Measurements from ENCODE around the gene DDAH1. TPM values are rescaled to one million over a fixed set of nuclear protein-coding genes. Genes with fewer than 3 reads are reported as not detected.

DDAH1 gene
- total RNA-seq, 4 donors from 2014 or later = 8.3 to 21.1 (median 13.3) TPM

DNA sequence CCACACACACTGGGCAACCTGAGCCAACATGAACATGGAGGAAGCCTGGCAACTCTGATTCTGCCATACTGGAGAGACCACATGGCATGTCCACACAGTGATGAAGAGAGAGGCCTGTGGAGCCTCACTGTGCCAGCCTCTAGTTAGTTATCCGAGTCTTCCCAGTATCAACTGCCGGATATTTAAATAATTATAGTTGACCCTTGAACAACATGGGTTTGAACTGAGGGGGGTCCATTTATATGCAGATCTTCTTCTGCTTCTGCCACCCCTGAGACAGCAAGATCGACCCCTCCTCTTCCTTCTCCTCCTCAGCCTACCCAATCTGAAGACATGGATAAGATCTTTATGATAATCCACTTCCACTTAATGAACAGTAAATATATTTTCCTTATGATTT lies 27.8 kb downstream of the DDAH1 start:
- 94% methylated on average over 3 of the region's 3 CpGs for WGBS, 2 donors
- intact Hi-C loops (cut with DNase I; ENCODE audit: low total_unique reads) = no loop called here
- TF ChIP-seq, protein P1, sequence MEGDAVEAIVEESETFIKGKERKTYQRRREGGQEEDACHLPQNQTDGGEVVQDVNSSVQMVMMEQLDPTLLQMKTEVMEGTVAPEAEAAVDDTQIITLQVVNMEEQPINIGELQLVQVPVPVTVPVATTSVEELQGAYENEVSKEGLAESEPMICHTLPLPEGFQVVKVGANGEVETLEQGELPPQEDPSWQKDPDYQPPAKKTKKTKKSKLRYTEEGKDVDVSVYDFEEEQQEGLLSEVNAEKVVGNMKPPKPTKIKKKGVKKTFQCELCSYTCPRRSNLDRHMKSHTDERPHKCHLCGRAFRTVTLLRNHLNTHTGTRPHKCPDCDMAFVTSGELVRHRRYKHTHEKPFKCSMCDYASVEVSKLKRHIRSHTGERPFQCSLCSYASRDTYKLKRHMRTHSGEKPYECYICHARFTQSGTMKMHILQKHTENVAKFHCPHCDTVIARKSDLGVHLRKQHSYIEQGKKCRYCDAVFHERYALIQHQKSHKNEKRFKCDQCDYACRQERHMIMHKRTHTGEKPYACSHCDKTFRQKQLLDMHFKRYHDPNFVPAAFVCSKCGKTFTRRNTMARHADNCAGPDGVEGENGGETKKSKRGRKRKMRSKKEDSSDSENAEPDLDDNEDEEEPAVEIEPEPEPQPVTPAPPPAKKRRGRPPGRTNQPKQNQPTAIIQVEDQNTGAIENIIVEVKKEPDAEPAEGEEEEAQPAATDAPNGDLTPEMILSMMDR (IDR thresholded peaks at IDR 0.05) = no peak
- no peak for TF ChIP-seq POLR2A (IDR thresholded peaks at IDR 0.05)
- H3K4me3 ChIP-seq (ENCODE audit: low read depth, poor library complexity, severe bottlenecking) = no peak overlapping the region
- DNase-seq (ENCODE audit: low spot score in 2 of 2) = no peak

DNA sequence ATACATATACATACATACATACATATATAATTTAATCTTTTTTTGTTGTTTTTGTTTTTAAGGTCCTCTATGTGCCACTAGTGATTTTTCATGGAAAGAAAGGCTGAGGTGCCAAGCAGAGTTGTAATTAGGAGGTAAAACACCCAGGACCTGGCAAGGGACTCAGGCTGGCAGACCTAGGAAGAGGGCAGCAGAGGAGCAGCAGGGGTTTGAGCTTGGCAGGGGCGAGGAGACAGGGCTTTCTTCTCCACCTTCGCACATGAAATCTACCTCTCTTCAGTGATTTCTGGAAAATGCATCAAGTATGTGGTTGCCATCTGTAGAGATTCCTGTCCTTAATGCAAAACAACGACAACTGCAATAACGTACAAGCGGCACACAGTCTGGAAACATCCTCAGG lies 31.9 kb downstream of the DDAH1 start:
- H3K4me3 ChIP-seq (ENCODE audit: low read depth, poor library complexity, severe bottlenecking) = no peak overlapping the region
- TF ChIP-seq, protein P1 (IDR thresholded peaks at IDR 0.05) = no peak
- no peak for TF ChIP-seq POLR2A (IDR thresholded peaks at IDR 0.05)
- intact Hi-C loops (cut with DNase I; ENCODE audit: low total_unique reads) = no loop called here
- 81 to 84% methylated on average over 5 of the region's 5 CpGs for WGBS, 2 donors
- DNase-seq (ENCODE audit: low spot score in 2 of 2) = no peak

DNA sequence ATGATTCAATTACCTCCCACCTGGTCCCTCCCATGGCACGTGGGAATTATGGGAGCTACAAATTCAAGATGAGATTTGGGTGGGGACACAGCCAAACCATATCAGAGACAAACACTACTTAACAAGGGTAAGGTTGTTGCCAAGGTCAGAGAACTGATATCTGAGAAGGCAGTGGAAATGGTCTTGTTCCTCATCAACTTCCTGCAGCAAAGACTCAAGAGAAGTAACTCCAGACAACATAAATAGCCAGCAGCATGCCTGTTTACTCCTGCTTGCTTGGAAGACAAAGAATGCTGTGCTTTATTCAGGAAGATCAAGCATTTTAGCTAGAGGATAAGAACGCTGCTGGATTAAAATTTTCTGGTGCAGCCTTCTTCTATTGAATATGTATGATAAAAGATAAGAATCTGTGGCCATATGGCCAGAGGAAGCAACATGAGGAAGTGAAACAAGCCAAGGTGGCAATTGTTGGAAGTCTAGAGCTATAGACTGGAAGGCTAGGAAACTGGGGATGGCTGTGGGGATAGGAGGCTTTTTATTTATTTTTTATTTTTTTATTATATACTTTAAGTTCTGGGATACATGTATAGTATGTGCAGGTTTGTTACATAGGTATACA lies 36.4 kb downstream of the DDAH1 start:
- no peak overlapping the region for H3K4me3 ChIP-seq (ENCODE audit: low read depth, poor library complexity, severe bottlenecking)
- no peak for TF ChIP-seq POLR2A (IDR thresholded peaks at IDR 0.05)
- TF ChIP-seq, protein P1 (IDR thresholded peaks at IDR 0.05) = no peak
- WGBS, 2 donors = 75 to 76% methylated on average over 2 of the region's 2 CpGs
- intact Hi-C loops (cut with DNase I; ENCODE audit: low total_unique reads) = no loop called here
- no peak for DNase-seq (ENCODE audit: low spot score in 2 of 2)

DNA sequence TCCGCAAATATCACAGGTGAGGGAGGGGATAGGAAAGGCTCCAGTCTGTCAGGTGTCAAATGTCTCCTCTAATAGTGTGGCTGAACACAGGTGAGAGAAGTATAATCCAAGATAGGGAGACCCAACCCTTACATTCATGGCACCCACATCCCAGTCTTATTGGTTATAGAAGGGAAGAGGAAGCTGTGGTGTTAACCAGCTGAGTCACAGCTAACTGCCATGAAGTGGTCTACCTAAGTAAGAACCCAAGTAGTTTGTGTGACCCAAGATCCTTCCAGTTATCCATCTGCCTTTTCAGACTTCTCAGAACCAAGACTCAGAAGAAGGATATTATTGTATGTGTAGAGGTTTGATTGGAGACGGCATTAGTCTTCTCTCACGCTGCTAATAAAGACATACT lies 37.1 kb downstream of the DDAH1 start:
- TF ChIP-seq, protein P1 (IDR thresholded peaks at IDR 0.05) = no peak
- TF ChIP-seq POLR2A (IDR thresholded peaks at IDR 0.05) = no peak
- no peak for DNase-seq (ENCODE audit: low spot score in 2 of 2)
- WGBS, 2 donors = 68 to 78% methylated on average over 3 of the region's 3 CpGs
- intact Hi-C loops (cut with DNase I; ENCODE audit: low total_unique reads) = no loop called here
- no peak overlapping the region for H3K4me3 ChIP-seq (ENCODE audit: low read depth, poor library complexity, severe bottlenecking)

DNA sequence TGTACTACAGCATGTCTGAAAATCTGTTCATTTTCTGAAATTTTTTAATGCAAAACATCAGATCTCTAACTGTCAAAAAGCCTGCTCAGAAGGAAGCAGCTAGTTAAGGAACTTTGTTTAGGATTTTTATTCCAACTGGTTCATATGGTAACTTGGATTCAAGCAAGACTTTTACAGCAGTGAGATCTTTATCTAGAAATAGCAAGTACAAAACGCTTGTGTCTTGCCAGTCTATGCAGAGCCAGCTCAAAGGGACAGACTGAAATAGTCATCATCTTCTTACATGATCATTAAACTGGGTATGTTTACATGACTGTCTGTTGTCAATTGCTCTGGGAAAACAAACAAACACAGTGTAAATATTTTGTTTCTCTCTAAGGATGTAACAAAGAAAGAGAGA lies 37.6 kb downstream of the DDAH1 start:
- DNase-seq (ENCODE audit: low spot score in 2 of 2) = no peak
- TF ChIP-seq, protein P1 (IDR thresholded peaks at IDR 0.05) = no peak
- TF ChIP-seq POLR2A (IDR thresholded peaks at IDR 0.05) = no peak
- intact Hi-C loops (cut with DNase I; ENCODE audit: low total_unique reads) = no loop called here
- WGBS, 2 donors = 11 to 20% methylated on average over 1 of the region's 1 CpG
- no peak overlapping the region for H3K4me3 ChIP-seq (ENCODE audit: low read depth, poor library complexity, severe bottlenecking)

DNA sequence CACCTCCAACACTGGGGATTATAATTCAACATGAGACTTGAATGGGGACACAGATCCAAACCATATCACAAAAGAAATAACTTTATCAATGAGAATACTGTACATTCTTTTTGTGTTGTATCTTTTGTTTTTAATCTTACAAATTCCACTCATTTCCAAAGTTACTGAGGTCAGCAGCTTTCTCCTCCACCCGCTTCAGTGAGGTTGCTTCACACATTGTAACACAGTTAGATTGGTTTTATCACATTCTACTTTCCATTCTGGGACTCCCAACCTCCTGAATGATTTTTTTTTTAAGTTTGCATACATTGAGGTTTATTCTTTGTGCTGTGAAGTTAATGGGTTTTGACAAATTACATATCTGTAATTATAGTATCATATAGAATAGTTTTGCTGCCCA lies 43.8 kb downstream of the DDAH1 start:
- 84 to 92% methylated on average over 1 of the region's 1 CpG for WGBS, 2 donors
- intact Hi-C loops (cut with DNase I; ENCODE audit: low total_unique reads) = no loop called here
- DNase-seq (ENCODE audit: low spot score in 2 of 2) = no peak
- no peak for TF ChIP-seq POLR2A (IDR thresholded peaks at IDR 0.05)
- TF ChIP-seq, protein P1 (IDR thresholded peaks at IDR 0.05) = no peak
- H3K4me3 ChIP-seq (ENCODE audit: low read depth, poor library complexity, severe bottlenecking) = no peak overlapping the region
